SK-N-SH treated with all-trans-retinoic acid at 6 μM for 48 hours (cell line): ENCODE results near the gene KCNJ1.
A peak's percentile ranks its signal among the peaks of the same experiment; 100 is the strongest.

Source experiments
- ATAC-seq: fragments of 200-7000 bp; cut with Tn5 transposase; 3 replicates; pipeline ENCODE4 v1.9.1; 2020; ENCODE audit warnings: mild to moderate bottlenecking, moderate library complexity
- ARNTL ChIP-seq: fragments of 450-650 bp; formaldehyde crosslinking; IDR thresholded peaks from 2 replicates; pipeline ENCODE4 v1.5.0; 2020; ENCODE audit warnings: low read depth, mild to moderate bottlenecking, moderate library complexity, borderline replicate concordance
- ESRRG ChIP-seq: fragments of 250-450 bp; sonication (Bioruptor Pico); IDR thresholded peaks from 2 replicates; pipeline ENCODE4 v1.6.1; 2021; ENCODE audit warnings: mild to moderate bottlenecking
- OSR1 ChIP-seq: fragments of 250-450 bp; sonication (Bioruptor Pico); IDR thresholded peaks from 2 replicates; pipeline ENCODE4 v1.8.0; 2022; ENCODE audit warnings: moderate library complexity, mild to moderate bottlenecking, inconsistent platforms
- RARB ChIP-seq: fragments of 250-450 bp; sonication (Bioruptor Pico); IDR thresholded peaks from 2 replicates; pipeline ENCODE4 v1.8.0; 2021; ENCODE audit warnings: mild to moderate bottlenecking, moderate library complexity
- SNAI2 ChIP-seq: fragments of 250-450 bp; sonication (Bioruptor Pico); IDR thresholded peaks from 2 replicates; pipeline ENCODE4 v1.5.0; 2020; ENCODE audit warnings: mild to moderate bottlenecking, moderate library complexity
- TCF4 ChIP-seq: fragments of 250-450 bp; sonication (Bioruptor Pico); IDR thresholded peaks from 2 replicates; pipeline ENCODE4 v1.8.0; 2021; ENCODE audit warnings: mild to moderate bottlenecking, moderate library complexity, borderline replicate concordance
- TOX ChIP-seq: fragments of 250-450 bp; sonication (Bioruptor Pico); IDR thresholded peaks from 2 replicates; pipeline ENCODE4 v1.8.0; 2021; ENCODE audit warnings: mild to moderate bottlenecking, moderate library complexity, borderline replicate concordance
- TSHZ2 ChIP-seq: fragments of 250-450 bp; sonication (Bioruptor Pico); IDR thresholded peaks from 2 replicates; pipeline ENCODE4 v1.5.0; 2020; ENCODE audit warnings: mild to moderate bottlenecking, moderate library complexity
- ZC3H10 ChIP-seq: fragments of 250-450 bp; sonication (Bioruptor Pico); IDR thresholded peaks from 2 replicates; pipeline ENCODE4 v1.5.1; 2021; ENCODE audit warnings: mild to moderate bottlenecking, moderate library complexity
- ZFP3 ChIP-seq: fragments of 250-450 bp; sonication (Bioruptor Pico); IDR thresholded peaks from 2 replicates; pipeline ENCODE4 v1.5.0; 2020; ENCODE audit warnings: mild to moderate bottlenecking, moderate library complexity
- ZFP30 ChIP-seq: fragments of 450-650 bp; formaldehyde crosslinking; IDR thresholded peaks from 2 replicates; pipeline ENCODE4 v1.5.0; 2022; ENCODE audit warnings: mild to moderate bottlenecking, moderate library complexity
- ZNF70 ChIP-seq: fragments of 450-650 bp; formaldehyde crosslinking; IDR thresholded peaks from 2 replicates; pipeline ENCODE4 v1.5.0; 2020; ENCODE audit warnings: mild to moderate bottlenecking, moderate library complexity
- TF ChIP-seq, protein P1 (sequence below): fragments of 250-450 bp; sonication (Bioruptor Pico); IDR thresholded peaks from 2 replicates; pipeline ENCODE4 v1.8.0; 2020; ENCODE audit warnings: mild to moderate bottlenecking, moderate library complexity, borderline replicate concordance
- TF ChIP-seq, protein P2 (sequence below): fragments of 250-450 bp; sonication (Bioruptor Pico); IDR thresholded peaks from 2 replicates; pipeline ENCODE4 v1.5.1; 2020; ENCODE audit warnings: low read depth, mild to moderate bottlenecking, moderate library complexity
- TF ChIP-seq, protein P3 (sequence below): fragments of 250-450 bp; sonication (Bioruptor Pico); IDR thresholded peaks from 2 replicates; pipeline ENCODE4 v1.8.0; 2021; ENCODE audit warnings: low read depth, mild to moderate bottlenecking, moderate library complexity, borderline replicate concordance

The KCNJ1 gene

GRCh38 chr11:128886406-128887124, 19.5 kb upstream of the KCNJ1 start:
- peak; percentile 43 for ATAC-seq

GRCh38 chr11:128884703-128885338, 17.7 kb upstream of the KCNJ1 start:
- TF ChIP-seq TCF4 (CRISPR knock-in tag), result no peak
- TF ChIP-seq, protein P1, sequence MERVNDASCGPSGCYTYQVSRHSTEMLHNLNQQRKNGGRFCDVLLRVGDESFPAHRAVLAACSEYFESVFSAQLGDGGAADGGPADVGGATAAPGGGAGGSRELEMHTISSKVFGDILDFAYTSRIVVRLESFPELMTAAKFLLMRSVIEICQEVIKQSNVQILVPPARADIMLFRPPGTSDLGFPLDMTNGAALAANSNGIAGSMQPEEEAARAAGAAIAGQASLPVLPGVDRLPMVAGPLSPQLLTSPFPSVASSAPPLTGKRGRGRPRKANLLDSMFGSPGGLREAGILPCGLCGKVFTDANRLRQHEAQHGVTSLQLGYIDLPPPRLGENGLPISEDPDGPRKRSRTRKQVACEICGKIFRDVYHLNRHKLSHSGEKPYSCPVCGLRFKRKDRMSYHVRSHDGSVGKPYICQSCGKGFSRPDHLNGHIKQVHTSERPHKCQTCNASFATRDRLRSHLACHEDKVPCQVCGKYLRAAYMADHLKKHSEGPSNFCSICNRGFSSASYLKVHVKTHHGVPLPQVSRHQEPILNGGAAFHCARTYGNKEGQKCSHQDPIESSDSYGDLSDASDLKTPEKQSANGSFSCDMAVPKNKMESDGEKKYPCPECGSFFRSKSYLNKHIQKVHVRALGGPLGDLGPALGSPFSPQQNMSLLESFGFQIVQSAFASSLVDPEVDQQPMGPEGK (CRISPR knock-in tag), result no peak
- no peak for TF ChIP-seq ZC3H10 (CRISPR knock-in tag)
- TF ChIP-seq ESRRG, result no peak
- TF ChIP-seq RARB (CRISPR knock-in tag), result no peak
- no peak for TF ChIP-seq ZFP3 (CRISPR knock-in tag)
- TF ChIP-seq, protein P2, sequence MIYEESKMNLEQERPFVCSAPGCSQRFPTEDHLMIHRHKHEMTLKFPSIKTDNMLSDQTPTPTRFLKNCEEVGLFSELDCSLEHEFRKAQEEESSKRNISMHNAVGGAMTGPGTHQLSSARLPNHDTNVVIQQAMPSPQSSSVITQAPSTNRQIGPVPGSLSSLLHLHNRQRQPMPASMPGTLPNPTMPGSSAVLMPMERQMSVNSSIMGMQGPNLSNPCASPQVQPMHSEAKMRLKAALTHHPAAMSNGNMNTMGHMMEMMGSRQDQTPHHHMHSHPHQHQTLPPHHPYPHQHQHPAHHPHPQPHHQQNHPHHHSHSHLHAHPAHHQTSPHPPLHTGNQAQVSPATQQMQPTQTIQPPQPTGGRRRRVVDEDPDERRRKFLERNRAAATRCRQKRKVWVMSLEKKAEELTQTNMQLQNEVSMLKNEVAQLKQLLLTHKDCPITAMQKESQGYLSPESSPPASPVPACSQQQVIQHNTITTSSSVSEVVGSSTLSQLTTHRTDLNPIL, result no peak
- TF ChIP-seq SNAI2 (CRISPR knock-in tag), result no peak
- peak; percentile 93 for ATAC-seq

More at GRCh38 chr11:128886406-128887124, 19.5 kb upstream of the KCNJ1 start:
- TF ChIP-seq TCF4 (CRISPR knock-in tag), result no peak
- TF ChIP-seq ESRRG, result no peak
- no peak for TF ChIP-seq RARB (CRISPR knock-in tag)

DNA sequence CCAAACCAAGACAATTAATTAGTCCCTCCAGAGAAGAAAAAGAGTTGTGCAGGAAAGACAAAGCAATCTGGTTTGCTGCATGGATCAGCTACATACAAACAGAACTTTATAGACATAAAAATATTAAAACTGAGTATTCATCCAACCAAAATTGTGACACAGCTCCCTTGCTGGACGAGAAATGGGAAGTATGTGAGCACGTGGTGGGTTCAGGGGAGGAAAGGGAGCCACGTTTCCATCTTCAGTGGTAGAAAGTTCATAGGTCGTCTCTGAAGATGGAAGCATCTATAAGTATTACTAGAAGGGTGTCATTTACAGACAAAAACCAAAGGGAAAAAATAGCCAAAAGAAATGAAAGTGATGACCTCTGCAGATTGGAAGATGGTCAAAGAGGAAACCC, 17.0 kb upstream of the KCNJ1 start:
- no peak for ATAC-seq
- TF ChIP-seq TOX (CRISPR knock-in tag) (no peak), ESRRG (no peak), RARB (CRISPR knock-in tag) (no peak), ZC3H10 (CRISPR knock-in tag) (no peak), ZNF70 (CRISPR knock-in tag) (no peak), TCF4 (CRISPR knock-in tag) (no peak)
- TF ChIP-seq, protein P1 (CRISPR knock-in tag), result no peak

- ATAC-seq, result no peak
- TF ChIP-seq ARNTL (CRISPR knock-in tag), result no peak
- TF ChIP-seq, protein P3, sequence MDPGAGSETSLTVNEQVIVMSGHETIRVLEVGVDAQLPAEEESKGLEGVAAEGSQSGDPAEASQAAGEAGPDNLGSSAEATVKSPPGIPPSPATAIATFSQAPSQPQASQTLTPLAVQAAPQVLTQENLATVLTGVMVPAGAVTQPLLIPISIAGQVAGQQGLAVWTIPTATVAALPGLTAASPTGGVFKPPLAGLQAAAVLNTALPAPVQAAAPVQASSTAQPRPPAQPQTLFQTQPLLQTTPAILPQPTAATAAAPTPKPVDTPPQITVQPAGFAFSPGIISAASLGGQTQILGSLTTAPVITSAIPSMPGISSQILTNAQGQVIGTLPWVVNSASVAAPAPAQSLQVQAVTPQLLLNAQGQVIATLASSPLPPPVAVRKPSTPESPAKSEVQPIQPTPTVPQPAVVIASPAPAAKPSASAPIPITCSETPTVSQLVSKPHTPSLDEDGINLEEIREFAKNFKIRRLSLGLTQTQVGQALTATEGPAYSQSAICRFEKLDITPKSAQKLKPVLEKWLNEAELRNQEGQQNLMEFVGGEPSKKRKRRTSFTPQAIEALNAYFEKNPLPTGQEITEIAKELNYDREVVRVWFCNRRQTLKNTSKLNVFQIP, result no peak
Measured at GRCh38 chr11:128882451-128882850, 15.4 kb upstream of the KCNJ1 start.

- TF ChIP-seq ARNTL (CRISPR knock-in tag), result no peak
- TF ChIP-seq RARB (CRISPR knock-in tag), result no peak
- TF ChIP-seq, protein P1 (CRISPR knock-in tag), result no peak
- TF ChIP-seq OSR1 (CRISPR knock-in tag), result no peak
- TF ChIP-seq, protein P2, result no peak
- no peak for TF ChIP-seq ESRRG
- no peak for TF ChIP-seq TSHZ2
- TF ChIP-seq TOX (CRISPR knock-in tag), result no peak
- no peak for TF ChIP-seq ZFP30 (CRISPR knock-in tag)
- no peak for ATAC-seq
Measured at GRCh38 chr11:128881221-128881620, 14.1 kb upstream of the KCNJ1 start.
